AG10803 (cell line): Measurements from ENCODE around the gene SEMA6A.

ENCODE experiments used
- DNase-seq: peaks from one replicate; pipeline ENCODE4 v3.0.0; 2010; ENCODE audit warnings: low read depth
- H3K4me3 ChIP-seq: 2 replicates; pipeline ENCODE4 v1.5.1; 2011; ENCODE audit warnings: mild to moderate bottlenecking, low read length, control low read depth
- TF ChIP-seq, protein P1 (sequence below): conservative IDR thresholded peaks from 2 replicates; pipeline ENCODE4 v1.5.1; 2011; ENCODE audit warnings: mild to moderate bottlenecking, low read length, control low read depth, inconsistent platforms

SEMA6A gene

DNA sequence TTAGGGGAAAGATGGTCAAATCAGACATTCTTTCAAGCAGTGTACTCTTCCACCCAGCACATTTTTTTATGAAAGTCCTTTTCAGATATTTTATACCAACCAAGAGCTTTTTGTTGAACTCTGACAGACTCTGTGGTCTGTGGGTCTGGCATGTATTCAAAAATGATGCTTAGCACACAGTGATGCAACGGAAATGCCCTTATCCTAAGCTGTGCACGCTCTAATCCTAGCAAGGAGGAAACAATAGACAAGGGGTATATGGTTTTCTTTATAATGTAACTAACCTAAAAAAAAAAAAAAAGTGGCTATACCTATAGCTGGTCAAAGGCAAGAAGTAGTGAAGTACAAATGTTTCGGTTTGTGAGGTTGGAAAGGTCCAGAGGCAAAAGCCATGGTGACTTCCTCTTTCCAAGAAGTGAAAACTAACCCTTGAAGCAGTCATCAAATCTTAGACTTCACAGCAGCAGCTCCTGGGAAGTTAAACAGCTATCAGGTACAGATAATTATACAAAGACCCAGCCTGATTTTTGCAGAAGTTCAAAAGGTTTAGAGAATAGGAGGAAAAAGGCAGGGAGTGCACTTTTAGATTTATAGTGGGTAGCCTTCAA is 82.5 kb downstream of the SEMA6A start:
- TF ChIP-seq, protein P1, sequence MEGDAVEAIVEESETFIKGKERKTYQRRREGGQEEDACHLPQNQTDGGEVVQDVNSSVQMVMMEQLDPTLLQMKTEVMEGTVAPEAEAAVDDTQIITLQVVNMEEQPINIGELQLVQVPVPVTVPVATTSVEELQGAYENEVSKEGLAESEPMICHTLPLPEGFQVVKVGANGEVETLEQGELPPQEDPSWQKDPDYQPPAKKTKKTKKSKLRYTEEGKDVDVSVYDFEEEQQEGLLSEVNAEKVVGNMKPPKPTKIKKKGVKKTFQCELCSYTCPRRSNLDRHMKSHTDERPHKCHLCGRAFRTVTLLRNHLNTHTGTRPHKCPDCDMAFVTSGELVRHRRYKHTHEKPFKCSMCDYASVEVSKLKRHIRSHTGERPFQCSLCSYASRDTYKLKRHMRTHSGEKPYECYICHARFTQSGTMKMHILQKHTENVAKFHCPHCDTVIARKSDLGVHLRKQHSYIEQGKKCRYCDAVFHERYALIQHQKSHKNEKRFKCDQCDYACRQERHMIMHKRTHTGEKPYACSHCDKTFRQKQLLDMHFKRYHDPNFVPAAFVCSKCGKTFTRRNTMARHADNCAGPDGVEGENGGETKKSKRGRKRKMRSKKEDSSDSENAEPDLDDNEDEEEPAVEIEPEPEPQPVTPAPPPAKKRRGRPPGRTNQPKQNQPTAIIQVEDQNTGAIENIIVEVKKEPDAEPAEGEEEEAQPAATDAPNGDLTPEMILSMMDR = no peak
- no peak overlapping the region for H3K4me3 ChIP-seq
- peak; percentile 92 for DNase-seq

DNA sequence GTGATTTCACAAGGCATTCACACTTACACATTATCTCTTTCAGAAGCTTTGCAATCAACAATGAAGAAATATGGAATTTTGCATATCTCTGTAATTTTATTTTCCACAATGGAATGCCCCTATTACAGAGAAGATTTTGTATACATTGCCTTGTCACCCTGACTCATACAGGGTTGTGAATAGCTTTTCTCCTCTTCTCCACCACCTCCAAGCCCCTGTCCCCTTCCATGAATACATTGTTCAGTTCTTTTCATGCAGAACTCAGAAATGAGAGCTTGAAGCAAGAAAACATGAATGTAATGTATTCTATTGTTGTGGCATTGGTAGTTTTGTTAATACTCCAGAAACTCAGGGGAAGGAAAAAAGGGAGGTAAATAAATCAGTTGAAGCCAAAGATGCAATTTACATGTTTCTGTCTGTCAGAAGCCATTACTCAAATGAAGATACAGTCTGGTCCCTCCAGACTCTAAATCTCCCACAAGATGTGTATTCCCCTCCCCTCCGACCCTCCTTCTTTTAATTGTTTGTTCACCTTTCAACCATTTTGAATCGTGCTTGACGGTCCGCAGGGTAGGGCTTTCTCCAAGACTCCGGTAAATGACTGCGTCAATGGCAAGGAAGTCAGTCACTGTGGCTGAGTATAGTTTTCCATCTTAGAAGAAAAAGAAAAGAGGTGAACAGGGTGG is 86.1 kb downstream of the SEMA6A start:
- H3K4me3 ChIP-seq = no peak overlapping the region
- no peak for DNase-seq
- TF ChIP-seq, protein P1 = no peak

DNA sequence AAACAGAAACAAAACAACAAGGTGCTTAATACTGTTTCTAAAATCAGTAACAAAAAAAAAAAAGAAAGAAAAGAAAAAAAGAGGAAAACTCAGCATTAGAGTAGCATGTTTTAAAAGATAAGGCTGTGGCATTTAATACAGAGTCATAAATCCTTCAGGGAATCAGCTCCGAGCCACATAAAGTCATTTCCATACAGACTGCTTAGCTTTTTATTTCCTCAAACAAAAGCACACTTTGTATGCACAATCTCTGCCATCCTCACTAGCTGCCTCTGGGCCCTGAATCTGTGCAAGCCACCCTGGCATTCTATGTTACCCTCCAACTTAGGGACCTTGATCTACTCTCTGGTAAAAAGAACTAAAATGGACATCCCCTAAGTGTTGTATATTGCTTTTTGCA is 87.6 kb downstream of the SEMA6A start:
- TF ChIP-seq, protein P1 = no peak
- H3K4me3 ChIP-seq = no peak overlapping the region
- no peak for DNase-seq

DNA sequence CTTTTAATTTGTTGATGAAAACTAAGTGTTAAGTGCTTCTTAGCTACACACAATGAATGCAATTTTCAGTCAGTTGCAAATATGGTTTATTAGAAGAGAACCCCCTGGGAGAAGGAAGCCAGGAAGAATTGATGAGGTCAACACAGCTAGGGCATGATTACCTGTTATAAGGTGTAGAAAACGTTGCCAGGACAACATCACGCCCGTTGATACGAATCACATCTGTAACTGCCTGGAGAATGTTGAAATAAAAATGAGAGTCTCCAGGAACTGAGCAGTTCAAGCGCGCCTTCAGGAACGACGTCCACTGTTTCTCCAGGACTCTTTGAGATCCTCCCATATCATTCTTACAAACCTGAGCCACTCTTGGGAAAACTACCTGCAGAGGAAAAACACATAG is 88.0 kb downstream of the SEMA6A start:
- TF ChIP-seq, protein P1 = no peak
- DNase-seq = no peak

DNA sequence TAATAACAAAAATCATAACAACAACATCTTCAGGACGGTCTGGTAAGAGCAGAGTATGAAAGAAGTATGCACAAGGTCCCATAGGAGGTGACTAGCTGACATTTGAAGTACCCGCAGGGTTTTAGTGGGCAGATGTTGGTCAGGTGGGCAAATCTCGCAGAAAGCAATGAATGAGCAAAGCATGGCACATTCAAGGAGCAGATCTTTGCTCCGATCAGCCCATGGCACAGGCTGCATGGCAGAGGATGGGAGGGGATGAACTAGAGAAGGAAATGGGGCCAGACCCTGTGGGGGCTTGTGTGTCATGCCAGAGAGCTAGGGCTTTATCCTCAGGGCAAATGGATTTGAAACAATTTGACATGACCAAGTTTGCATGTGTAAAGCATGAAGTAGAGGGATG is 90.0 kb downstream of the SEMA6A start:
- DNase-seq = no peak
- no peak overlapping the region for H3K4me3 ChIP-seq
- TF ChIP-seq, protein P1 = no peak

More for the DNA sequence above, 88.0 kb downstream of the SEMA6A start:
- H3K4me3 ChIP-seq = no peak overlapping the region

DNA sequence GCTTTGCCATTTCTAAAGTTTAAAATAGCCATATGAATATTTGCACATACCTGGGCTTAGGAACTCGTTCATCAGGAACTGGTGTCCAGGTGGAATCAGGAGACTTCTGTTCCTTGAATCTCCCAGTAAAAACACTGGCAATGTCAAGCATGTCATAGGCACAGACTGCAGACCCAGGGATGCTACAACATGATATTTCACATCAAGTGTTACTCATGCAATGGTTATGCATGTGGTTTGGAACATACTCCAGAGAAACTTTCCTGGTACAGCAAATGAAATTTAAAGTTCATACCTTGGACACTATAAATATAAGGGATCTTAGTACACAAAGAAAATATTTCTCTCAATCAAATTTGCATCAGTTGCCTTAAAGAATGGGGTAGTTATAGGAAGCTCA is 92.2 kb downstream of the SEMA6A start:
- peak; percentile 56 for DNase-seq
- TF ChIP-seq, protein P1 = no peak
- H3K4me3 ChIP-seq = no peak overlapping the region

DNA sequence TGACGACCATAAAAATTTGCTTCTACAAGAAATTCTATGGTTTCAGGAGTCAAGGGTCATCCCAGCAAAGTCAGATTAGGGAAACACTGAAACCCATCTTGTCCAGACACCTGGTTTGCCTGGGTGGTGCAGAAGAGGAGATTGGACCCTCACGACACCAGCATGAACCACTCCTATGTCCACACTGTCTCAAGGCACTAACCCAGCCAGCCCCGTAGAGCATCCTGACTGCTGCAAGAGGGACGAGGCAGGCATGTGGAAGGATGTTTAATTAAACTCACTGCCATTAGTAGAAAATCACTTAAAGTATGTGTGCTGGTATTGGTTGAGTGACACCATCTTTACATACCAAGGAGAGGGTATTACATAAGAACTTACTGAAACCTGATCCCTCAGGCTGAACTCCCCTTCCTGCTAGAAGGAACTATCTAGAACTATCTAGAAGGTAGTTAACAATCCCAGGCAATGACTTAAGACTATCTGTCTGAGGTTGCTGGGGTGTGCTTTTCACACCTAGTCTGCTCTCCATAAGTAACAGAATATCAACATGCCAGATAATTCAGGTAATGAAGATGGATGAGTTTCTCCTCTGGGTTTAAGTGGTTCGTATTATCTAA is 93.6 kb downstream of the SEMA6A start:
- H3K4me3 ChIP-seq = no peak overlapping the region
- TF ChIP-seq, protein P1 = no peak
- DNase-seq = no peak
